Measurements from ENCODE around the gene PPY.
"Not testable (repeated sequence)": the region's sequence is repeated elsewhere in the genome, so short reads cannot be mapped to it uniquely, and the experiment has no call there.

PPY gene

GRCh38 chr17:43901861-43902589, 40.3 kb downstream of the PPY start:
- DNase-seq, result no peak

- no peak for DNase-seq
Measured at GRCh38 chr17:43900858-43901754, 41.2 kb downstream of the PPY start.

GRCh38 chr17:43900183-43900857, 42.0 kb downstream of the PPY start:
- DNase-seq, result peak; percentile 33

DNA sequence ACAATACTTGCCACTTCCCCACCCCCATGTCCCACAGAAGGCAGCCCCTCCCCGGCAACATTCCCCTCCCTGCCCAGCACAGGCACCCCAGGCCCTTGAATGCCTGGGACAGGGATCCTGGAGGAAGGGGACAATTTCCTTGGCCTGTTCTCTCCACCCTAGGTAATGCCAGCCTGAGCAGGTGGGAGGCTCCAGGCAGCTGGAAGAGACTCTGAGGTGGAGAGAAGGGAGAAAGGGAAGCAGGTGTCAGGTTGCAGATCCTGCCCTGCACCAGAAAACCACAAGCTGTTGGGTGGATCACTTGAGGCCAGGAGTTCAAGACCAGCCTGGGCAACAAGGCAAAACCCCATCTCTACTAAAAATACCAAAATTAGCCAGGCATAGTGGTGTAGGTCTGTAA, 43.8 kb downstream of the PPY start:
- no peak for DNase-seq

- no peak for DNase-seq
Measured at GRCh38 chr17:43897831-43898230, 44.4 kb downstream of the PPY start.

DNA sequence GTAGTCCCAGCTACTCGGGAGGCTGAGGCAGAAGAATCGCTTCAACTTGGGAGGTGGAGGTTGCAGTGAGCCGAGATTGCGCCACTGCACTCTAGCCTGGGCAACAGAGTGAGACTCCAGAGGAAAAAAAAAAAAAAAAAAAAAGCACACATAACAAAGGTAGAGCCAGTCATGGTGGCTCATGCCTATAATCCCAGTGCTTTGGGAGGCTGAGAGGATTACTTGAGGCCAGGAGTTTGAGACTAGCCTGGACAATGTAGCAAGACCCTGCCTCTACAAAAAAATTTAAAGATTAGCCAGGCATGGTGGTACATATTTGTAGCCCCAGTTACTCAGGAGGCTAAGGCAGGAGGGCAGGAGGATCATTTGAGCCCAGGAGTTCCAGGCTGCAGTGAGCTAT, 47.8 kb downstream of the PPY start:
- DNase-seq, result not testable (repeated sequence)

GRCh38 chr17:43892647-43892952, 49.7 kb downstream of the PPY start:
- DNase-seq, result no peak

- no peak for DNase-seq
Measured at GRCh38 chr17:43891851-43892646, 50.2 kb downstream of the PPY start.
